HG03196 (cell line): Measurements from ENCODE around the gene ACP5.

ENCODE experiments used
- ATAC-seq: cut with Tn5 transposase; IDR thresholded peaks from one replicate; pipeline ENCODE4 v1.9.1; 2021; ENCODE audit not compliant: unreplicated experiment

ACP5 gene

GRCh38 chr19:11549386-11549953 is 28.0 kb downstream of the ACP5 start:
- ATAC-seq: no peak

GRCh38 chr19:11547929-11548700 is 29.3 kb downstream of the ACP5 start:
- ATAC-seq: no peak

GRCh38 chr19:11541238-11541637 is 36.2 kb downstream of the ACP5 start:
- no peak for ATAC-seq

- ATAC-seq: no peak
These were observed 36.8 kb downstream of the ACP5 start for GRCh38 chr19:11540645-11541044.

GRCh38 chr19:11539495-11540365 is 37.7 kb downstream of the ACP5 start:
- no peak for ATAC-seq

GRCh38 chr19:11538232-11539036 is 39.0 kb downstream of the ACP5 start, which contains the start of gene CNN1:
Gene CNN1 (plus strand): TSS chr19:11538851. CDS start chr19:11538928, 77 bp downstream.
- no peak for ATAC-seq

- ATAC-seq: peak; percentile 64
These were observed 41.5 kb downstream of the ACP5 start for GRCh38 chr19:11535792-11536595.

GRCh38 chr19:11534948-11535347 is 42.5 kb downstream of the ACP5 start:
- no peak for ATAC-seq

- no peak for ATAC-seq
These were observed 42.9 kb downstream of the ACP5 start for GRCh38 chr19:11534538-11534937.

GRCh38 chr19:11530432-11530831 is 47.0 kb downstream of the ACP5 start:
- no peak for ATAC-seq

- ATAC-seq: peak; percentile 94
These were observed 48.7 kb downstream of the ACP5 start, which contains the start of gene ECSIT for GRCh38 chr19:11528551-11529341. Gene ECSIT (minus strand): TSS chr19:11529134. CDS start chr19:11519170, 9,964 bp downstream.
